Heart left ventricle (tissue), 16 donors: ENCODE results near the gene ST8SIA5. TPM values are rescaled to one million over a fixed set of nuclear protein-coding genes. Genes with fewer than 3 reads are reported as not detected.
A peak's percentile ranks its signal among the peaks of the same experiment; 100 is the strongest.

Source experiments
- ATAC-seq, 4 donors: fragments of 200-7000 bp; cut with Tn5 transposase; one replicate each; pipeline ENCODE4 v1.9.1; 2020 to 2022; ENCODE audit warnings: moderate library complexity in 4 of 4, mild to moderate bottlenecking in 3 of 4, moderate number of reproducible peaks in 1 of 4
- DNase-seq, 5 donors: peaks; one replicate each; pipeline ENCODE4 v3.0.0-alpha.2; 2020
- H3K27ac ChIP-seq, 12 donors: fragments of 200-600 bp; sonication (generic) in 4 of 12; one replicate each; pipeline versions ENCODE4 v1.5.0 to v1.8.0; 2016 to 2022; ENCODE audit warnings: mild to moderate bottlenecking in 2 of 12
- H3K27me3 ChIP-seq, 9 donors: fragments of 200-600 bp; sonication (generic) in 2 of 9; one replicate each; pipeline versions ENCODE4 v1.5.1 to v1.8.0; 2016 to 2022; ENCODE audit warnings: mild to moderate bottlenecking in 3 of 9
- H3K36me3 ChIP-seq, 9 donors: fragments of 200-600 bp; sonication (generic) in 2 of 9; one replicate each; pipeline versions ENCODE4 v1.5.0 to v1.8.0; 2018 to 2022; ENCODE audit warnings: mild to moderate bottlenecking in 2 of 9
- H3K4me1 ChIP-seq, 12 donors: fragments of 200-600 bp; sonication (generic) in 4 of 12; one replicate each; pipeline versions ENCODE4 v1.5.0 to v1.8.0; 2016 to 2022; ENCODE audit warnings: mild to moderate bottlenecking in 3 of 12
- H3K4me3 ChIP-seq, 12 donors: fragments of 200-600 bp; sonication (generic) in 4 of 12; one replicate each; pipeline versions ENCODE4 v1.5.0 to v1.8.0; 2017 to 2022; ENCODE audit warnings: mild to moderate bottlenecking in 9 of 12, moderate library complexity in 4 of 12
- H3K9me3 ChIP-seq, 12 donors: fragments of 200-600 bp; sonication (generic) in 4 of 12; one replicate each; pipeline versions ENCODE4 v1.5.0 to v1.8.0; 2016 to 2022; ENCODE audit warnings: mild to moderate bottlenecking in 1 of 12
- POLR2A ChIP-seq, 2 donors: fragments of 450-650 bp; IDR thresholded peaks; one replicate each; pipeline ENCODE4 v1.6.1; 2017; ENCODE audit warnings: antibody characterized with exemption in 2 of 2, mild to moderate bottlenecking in 2 of 2, moderate library complexity in 2 of 2
- WGBS, 4 donors: extraction: QIAGEN DNeasy Blood & Tissue Kit in 2 of 4; methylation state at CpG; one replicate each; pipeline versions ENCODE4 v1.1.5 to v1.1.7; 2013 to 2018; 5-methylcytosine and 5-hydroxymethylcytosine counted together
- intact Hi-C, 10 donors: fragments of 100-400 bp; cut with DNase I; formaldehyde crosslinking; loops; one replicate each; pipeline versions ENCODE4 v1.11.1 to v1.14.2; 2022
- polyA plus RNA-seq, 2 donors: library from polyadenylated mRNA; stranded (reverse); fragments of 200-250 nt; gene quantifications; one replicate each; pipeline ENCODE4 v1.2.3, GENCODE V29; 2013
- total RNA-seq, 9 donors: library from RNA; depleted of rRNA in 2 of 9; stranded (reverse); fragments of >200 nt in 2 of 9; fragmentation: NEBNext Ultra II Directional in 3 of 9; extraction: Animal tissue kit (Norgen Biotek cat#: 25700) in 3 of 9; gene quantifications; one replicate each; pipeline versions ENCODE4 v1.1.0 to v1.2.4, GENCODE V29; 2016 to 2023
- TF ChIP-seq, protein P1 (sequence below), 12 donors: fragments of 200-600 bp; sonication (generic) in 4 of 12; IDR thresholded peaks; one replicate each; pipeline versions ENCODE4 v1.5.0 to v1.8.0; 2018 to 2022; ENCODE audit warnings: antibody characterized with exemption in 12 of 12, mild to moderate bottlenecking in 5 of 12
- donor health status: ischemic (EF 13 %, LVEDD 7.1; RV severe dilation, severe dysfunction).
- donor health status: healthy with polysubstance abuse.
- donor health status: DM: no; HTN: yes; CAD: no.
- donor health status: DM: no; HTN: no; CAD: no.
- donor health status: ischemic (EF 25% LVEDD 6.9; RV normal size, moderate dysfunction).
- donor health status: ischemic (EF 25% LVEDD 5.7; RV mildly dilated, moderate dysfunction).
- donor health status: healthy.
- donor health status: DM: yes; HTN: yes; CAD: no.
- donor health status: ischemic (EF 35%, LVEDD 5.7; RV mildly dilated, moderate dysfunction).
- donor health status: nonischemic (EF 11% LVEDD 7.7; RV severe dilation, severe dysfunction).
- donor health status: DM: yes; HTN: yes; CAD: no.
- donor health status: PGD.
- donor health status: ischemic (EF 29% LVEDD 5.4; RV normal size, mild dysfunction).
- donor health status: nonischemic (EF 23%, LVEDD 6.1; RV moderate dilation, normal function).

ST8SIA5 gene
- total and polyA plus RNA-seq, 11 donors, result 3.8 to 24.4 (median 6.8) TPM

DNA sequence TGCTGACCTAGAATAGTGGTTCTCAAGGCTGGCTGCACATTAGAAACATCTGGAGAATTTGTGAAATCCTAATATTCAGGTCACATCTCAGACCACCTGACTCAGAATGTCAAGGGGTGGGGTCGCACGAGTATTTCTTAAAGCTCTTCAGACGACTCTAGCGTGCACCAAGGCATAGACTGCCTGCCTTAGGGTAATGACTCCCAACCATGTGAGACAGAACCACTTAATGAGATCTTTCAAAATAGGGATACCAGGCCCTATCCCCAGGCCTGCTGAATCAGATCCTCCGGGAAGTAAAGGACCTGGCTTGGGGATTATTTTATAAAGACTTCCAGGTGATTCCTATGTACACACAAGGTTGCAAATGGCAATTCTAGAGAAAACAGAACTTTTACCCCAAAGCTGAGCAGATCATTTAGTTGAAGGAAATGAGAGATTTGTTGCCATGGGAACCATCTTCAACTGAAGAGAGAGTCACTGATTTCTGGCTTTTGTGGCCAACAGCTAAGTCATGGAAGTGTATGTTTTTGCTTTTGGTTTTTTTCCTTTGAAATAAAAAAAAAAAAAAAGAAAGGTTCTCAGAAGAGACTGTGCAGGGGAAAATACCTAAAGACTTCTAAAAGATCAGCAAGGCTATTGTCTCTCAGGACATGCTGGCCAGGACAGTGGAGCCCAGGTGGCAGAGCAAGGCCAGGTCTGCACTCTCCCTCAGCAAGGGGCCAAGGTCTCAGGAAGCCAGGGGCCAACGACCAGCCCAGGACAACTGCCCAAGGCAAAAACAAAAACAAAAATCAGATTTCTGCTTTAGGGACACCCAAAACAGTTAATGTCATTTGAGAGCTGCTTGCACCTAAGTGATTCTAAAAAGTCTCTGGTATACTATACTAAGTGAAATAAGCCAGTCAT is 84.5 kb downstream of the ST8SIA5 start:
- H3K27ac ChIP-seq, result no peak overlapping the region
- H3K27me3 ChIP-seq, result no peaks in the 10 kb centered on the region
- no peaks in the 10 kb centered on the region for H3K4me1 ChIP-seq
- TF ChIP-seq, protein P1, sequence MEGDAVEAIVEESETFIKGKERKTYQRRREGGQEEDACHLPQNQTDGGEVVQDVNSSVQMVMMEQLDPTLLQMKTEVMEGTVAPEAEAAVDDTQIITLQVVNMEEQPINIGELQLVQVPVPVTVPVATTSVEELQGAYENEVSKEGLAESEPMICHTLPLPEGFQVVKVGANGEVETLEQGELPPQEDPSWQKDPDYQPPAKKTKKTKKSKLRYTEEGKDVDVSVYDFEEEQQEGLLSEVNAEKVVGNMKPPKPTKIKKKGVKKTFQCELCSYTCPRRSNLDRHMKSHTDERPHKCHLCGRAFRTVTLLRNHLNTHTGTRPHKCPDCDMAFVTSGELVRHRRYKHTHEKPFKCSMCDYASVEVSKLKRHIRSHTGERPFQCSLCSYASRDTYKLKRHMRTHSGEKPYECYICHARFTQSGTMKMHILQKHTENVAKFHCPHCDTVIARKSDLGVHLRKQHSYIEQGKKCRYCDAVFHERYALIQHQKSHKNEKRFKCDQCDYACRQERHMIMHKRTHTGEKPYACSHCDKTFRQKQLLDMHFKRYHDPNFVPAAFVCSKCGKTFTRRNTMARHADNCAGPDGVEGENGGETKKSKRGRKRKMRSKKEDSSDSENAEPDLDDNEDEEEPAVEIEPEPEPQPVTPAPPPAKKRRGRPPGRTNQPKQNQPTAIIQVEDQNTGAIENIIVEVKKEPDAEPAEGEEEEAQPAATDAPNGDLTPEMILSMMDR (IDR thresholded peaks at IDR 0.05), result no peak
- TF ChIP-seq POLR2A (IDR thresholded peaks at IDR 0.05), result no peak
- 80 to 86% (median 84%) methylated on average over 6 of the region's 6 CpGs for WGBS, 4 donors
- H3K4me3 ChIP-seq, result no peak overlapping the region
- no peak for ATAC-seq
- H3K36me3 ChIP-seq, result no peaks in the 10 kb centered on the region
- intact Hi-C loops, result no loop called here
- no peak for DNase-seq
- H3K9me3 ChIP-seq, result no peaks in the 10 kb centered on the region

DNA sequence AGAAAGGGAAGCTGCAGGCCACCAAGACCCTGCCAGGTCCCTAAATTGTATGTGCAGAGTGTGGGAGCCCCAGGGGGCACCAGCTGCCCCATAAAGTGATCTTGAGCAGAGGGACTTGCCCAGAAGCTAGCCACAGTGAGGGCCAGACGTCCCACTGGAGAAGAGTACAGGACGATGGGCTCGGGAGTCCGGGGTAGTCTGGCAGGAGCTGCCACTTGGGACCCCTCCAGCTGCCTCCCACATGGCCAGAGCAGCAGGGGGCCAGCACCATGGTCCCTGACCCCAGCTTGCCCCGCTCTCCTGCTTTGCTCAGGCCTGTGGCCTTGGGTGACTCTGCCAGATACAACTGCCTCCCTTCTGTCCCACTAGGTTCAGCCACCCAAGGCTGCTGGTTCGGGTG is 88.2 kb downstream of the ST8SIA5 start:
- Histone ChIP-seq H3K36me3 (no peaks in the 10 kb centered on the region), H3K4me1 (no peaks in the 10 kb centered on the region), H3K27me3 (peaks cover 0 to 5% (median 0%) of the 10 kb centered on the region in 9 donors), H3K4me3 (no peak overlapping the region), H3K9me3 (no peaks in the 10 kb centered on the region), H3K27ac (no peak overlapping the region)
- WGBS, 4 donors, result 71 to 91% (median 74%) methylated on average over 4 to 6 of the region's 6 CpGs
- ATAC-seq (peak in 1 of 4 donors; percentile 23), DNase-seq (no peak)
- intact Hi-C loops, result no loop called here
- TF ChIP-seq, protein P1 (IDR thresholded peaks at IDR 0.05), result no peak
- TF ChIP-seq POLR2A (IDR thresholded peaks at IDR 0.05), result no peak

DNA sequence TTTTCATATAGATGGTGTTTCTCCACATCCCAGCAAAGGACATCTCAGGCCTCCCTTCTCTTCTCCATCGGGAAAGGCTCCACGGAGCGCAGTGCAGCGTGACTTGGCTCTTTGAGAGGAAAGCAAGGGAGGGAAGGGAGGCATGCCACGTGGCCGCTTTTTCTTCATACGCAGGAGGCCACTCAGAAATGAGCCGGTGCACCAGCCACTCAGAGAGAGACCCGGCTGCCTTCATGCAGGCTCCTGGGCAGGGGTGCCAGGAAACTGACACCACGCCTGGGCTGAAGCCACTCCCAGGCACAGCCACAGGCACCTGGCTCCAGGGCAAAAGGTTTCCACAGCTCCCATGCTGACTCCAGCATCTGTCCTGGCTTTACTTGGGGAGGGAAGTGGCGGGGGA is 88.7 kb downstream of the ST8SIA5 start:
- no peaks in the 10 kb centered on the region for H3K9me3 ChIP-seq
- no peak for TF ChIP-seq POLR2A (IDR thresholded peaks at IDR 0.05)
- TF ChIP-seq, protein P1 (IDR thresholded peaks at IDR 0.05), result no peak
- no peaks in the 10 kb centered on the region for H3K4me1 ChIP-seq
- DNase-seq, result no peak
- intact Hi-C loops, result no loop called here
- peaks cover 0 to 5% (median 0%) of the 10 kb centered on the region in 9 donors for H3K27me3 ChIP-seq
- 74 to 79% (median 78%) methylated on average over 11 of the region's 11 CpGs for WGBS, 4 donors
- ATAC-seq, result no peak
- H3K27ac ChIP-seq, result no peak overlapping the region
- H3K36me3 ChIP-seq, result no peaks in the 10 kb centered on the region
- no peak overlapping the region for H3K4me3 ChIP-seq

DNA sequence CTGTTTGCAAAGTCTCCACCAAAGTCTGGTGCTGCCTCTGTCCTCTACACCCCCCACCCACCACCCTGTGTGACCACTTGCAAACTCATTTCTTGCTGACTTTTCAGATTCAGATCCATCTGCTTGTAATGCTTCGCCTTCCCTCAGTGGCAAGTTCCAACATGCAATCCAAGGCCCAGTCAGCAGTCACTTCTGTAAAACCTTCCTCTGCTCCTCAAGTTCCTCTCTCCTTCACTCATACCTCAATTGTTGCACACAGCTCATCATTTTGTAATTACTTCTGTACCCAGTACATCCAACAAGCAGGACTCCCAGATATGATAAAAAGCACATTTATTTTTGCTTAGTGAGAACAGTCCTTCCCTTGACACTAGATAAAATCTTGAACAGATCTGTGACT is 93.3 kb downstream of the ST8SIA5 start:
- Histone ChIP-seq H3K4me3 (no peak overlapping the region), H3K27me3 (peaks cover 0 to 5% (median 0%) of the 10 kb centered on the region in 9 donors), H3K9me3 (no peaks in the 10 kb centered on the region), H3K27ac (no peak overlapping the region), H3K4me1 (no peaks in the 10 kb centered on the region), H3K36me3 (no peaks in the 10 kb centered on the region)
- DNase-seq, result no peak
- intact Hi-C loops, result loop anchor here in 1 of 10 donors (5.0 kb wide), 1 partner anchor 501 kb away; no protein-coding TSS in a partner anchor
- TF ChIP-seq, protein P1 (IDR thresholded peaks at IDR 0.05), result no peak
- TF ChIP-seq POLR2A (IDR thresholded peaks at IDR 0.05), result no peak
- ATAC-seq, result no peak
- 90 to 98% (median 95%) methylated on average over 1 of the region's 1 CpG for WGBS, 4 donors
